ENCODE data around the gene SENP6.

DNA sequence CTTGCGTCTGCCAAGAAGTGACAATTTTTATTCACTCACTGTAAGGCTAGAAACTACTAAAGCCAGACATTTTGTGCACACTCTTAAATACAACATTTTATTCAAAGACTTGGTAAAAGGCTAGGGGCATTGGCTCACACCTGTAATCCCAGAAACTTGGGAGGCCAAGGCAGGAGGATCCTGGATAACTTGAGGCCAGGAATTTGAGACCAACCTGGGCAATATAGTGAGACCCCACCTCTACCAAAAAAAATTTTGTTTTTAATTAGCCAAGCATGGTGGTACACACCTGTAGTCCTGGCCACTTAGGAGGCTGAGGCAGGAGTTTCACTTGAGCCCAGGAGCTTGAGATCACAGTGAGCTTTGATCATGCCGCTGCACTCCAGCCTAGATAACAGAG lies 11.3 kb upstream of the SENP6 start:
- TF ChIP-seq FOXM1 (IDR thresholded peaks at IDR 0.05; ENCODE audit: borderline replicate concordance) = no peak
- no peak for TF ChIP-seq SUZ12 (IDR thresholded peaks at IDR 0.05)
- no peak for TF ChIP-seq TARDBP (IDR thresholded peaks at IDR 0.05)
- no peak for TF ChIP-seq FOXK2 (IDR thresholded peaks at IDR 0.05)
- TF ChIP-seq BHLHE40 (IDR thresholded peaks at IDR 0.05; ENCODE audit: borderline replicate concordance) = no peak
- no peak for TF ChIP-seq HDGF (IDR thresholded peaks at IDR 0.05; ENCODE audit: borderline replicate concordance)
- TF ChIP-seq, protein P1, sequence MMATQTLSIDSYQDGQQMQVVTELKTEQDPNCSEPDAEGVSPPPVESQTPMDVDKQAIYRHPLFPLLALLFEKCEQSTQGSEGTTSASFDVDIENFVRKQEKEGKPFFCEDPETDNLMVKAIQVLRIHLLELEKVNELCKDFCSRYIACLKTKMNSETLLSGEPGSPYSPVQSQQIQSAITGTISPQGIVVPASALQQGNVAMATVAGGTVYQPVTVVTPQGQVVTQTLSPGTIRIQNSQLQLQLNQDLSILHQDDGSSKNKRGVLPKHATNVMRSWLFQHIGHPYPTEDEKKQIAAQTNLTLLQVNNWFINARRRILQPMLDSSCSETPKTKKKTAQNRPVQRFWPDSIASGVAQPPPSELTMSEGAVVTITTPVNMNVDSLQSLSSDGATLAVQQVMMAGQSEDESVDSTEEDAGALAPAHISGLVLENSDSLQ (IDR thresholded peaks at IDR 0.05) = no peak
- TF ChIP-seq SP1 (IDR thresholded peaks at IDR 0.05) = no peak
- no peak for TF ChIP-seq FOXA1 (IDR thresholded peaks at IDR 0.05)

All from HEK293T (cell line).